ENCODE measurements around the gene NOTCH4.

GRCh38 chr6:32183483-32184083 lies 40.3 kb downstream of the NOTCH4 start:
- TF ChIP-seq POLR2AphosphoS5 (IDR thresholded peaks at IDR 0.05), result no peak
- TF ChIP-seq CTCF (IDR thresholded peaks at IDR 0.05), result no peak
- TF ChIP-seq POLR2A (IDR thresholded peaks at IDR 0.05), result no peak
- TF ChIP-seq EP300 (IDR thresholded peaks at IDR 0.05), result no peak
